IPS-NIHi7 (cell line): ENCODE data around the gene PPP2R2C.

Experiments used
- DNase-seq: peaks from one replicate; pipeline ENCODE4 v3.0.0; 2012; ENCODE audit warnings: mixed read lengths; ENCODE audit errors: extremely low spot score

PPP2R2C gene

DNA sequence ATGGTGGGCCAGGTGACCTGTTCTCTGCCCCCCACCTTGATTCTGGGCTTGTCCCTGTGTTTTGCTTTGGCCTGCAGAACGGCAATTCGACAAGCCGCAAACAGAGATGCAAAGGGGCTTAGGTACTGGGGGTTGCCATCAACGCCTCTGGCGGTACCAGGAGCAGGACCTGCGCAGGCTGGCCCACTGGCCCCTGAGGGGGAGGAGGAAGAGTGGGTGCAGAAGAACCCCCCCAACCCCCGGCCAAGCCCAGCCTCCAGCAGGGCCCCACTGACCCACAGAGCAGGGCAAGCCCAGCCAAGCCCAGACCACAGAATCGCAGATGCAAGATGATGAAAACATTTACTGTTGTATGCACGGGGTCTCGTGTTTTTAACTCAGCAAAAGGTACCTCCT, 89.4 kb downstream of the PPP2R2C start:
- no peak for DNase-seq

DNA sequence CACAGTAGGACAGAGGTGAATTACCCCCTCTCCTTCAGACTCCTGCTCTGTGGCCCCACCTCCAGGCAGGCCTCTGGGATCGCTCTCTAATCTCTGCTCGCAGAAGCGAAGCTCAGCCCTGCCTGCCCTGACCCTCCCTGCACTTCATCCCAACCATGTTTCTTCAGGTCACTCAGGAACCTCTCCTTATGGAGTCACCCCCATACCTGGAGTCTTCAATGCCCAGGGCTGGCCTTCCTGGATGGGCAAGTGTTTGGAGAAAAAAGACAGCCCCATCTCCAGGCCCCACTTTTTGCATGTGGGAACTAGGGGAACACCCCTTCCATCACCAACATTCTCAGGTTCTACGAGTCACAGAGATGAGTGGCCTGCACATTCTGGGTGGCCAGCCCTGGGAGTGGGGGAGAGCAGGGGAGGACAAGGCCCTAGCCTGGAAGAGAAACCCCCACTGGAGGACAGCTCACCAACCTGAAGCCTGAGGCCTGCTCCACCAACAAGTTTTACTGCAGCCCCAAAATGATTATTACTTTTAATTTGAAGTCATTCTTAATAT, 90.8 kb downstream of the PPP2R2C start:
- DNase-seq: no peak

DNA sequence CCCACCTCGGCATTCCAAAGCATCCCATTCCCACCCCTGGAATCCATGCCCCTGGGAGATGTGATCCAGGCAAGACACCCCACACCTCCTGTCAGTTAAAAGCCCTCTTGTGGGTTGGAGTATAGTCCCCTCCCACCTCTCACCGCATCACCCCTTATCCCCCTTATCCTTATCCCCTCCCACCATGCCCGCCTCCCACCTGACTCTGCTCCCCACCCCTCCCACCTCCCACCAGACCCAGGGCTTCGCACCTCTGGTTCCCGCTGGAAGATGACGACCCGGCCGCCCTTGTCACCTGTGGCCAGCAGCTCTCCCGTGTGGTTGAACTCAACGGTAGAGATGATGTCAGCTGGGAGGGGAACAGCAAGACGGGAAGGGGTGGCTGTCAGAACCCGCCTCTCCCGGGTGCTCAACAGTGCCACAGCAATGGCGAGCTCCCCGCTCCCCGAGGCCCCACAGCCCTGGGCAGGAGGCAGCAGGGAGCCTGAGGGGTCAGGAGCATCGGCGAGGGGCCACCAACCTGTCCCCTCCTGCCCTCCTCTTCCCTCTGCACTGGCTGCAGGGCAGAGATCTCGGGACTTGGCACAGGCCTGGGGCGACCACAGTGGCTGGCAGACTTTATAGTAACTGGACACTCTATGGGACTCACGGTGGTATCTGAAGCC, 91.5 kb downstream of the PPP2R2C start:
- no peak for DNase-seq

DNA sequence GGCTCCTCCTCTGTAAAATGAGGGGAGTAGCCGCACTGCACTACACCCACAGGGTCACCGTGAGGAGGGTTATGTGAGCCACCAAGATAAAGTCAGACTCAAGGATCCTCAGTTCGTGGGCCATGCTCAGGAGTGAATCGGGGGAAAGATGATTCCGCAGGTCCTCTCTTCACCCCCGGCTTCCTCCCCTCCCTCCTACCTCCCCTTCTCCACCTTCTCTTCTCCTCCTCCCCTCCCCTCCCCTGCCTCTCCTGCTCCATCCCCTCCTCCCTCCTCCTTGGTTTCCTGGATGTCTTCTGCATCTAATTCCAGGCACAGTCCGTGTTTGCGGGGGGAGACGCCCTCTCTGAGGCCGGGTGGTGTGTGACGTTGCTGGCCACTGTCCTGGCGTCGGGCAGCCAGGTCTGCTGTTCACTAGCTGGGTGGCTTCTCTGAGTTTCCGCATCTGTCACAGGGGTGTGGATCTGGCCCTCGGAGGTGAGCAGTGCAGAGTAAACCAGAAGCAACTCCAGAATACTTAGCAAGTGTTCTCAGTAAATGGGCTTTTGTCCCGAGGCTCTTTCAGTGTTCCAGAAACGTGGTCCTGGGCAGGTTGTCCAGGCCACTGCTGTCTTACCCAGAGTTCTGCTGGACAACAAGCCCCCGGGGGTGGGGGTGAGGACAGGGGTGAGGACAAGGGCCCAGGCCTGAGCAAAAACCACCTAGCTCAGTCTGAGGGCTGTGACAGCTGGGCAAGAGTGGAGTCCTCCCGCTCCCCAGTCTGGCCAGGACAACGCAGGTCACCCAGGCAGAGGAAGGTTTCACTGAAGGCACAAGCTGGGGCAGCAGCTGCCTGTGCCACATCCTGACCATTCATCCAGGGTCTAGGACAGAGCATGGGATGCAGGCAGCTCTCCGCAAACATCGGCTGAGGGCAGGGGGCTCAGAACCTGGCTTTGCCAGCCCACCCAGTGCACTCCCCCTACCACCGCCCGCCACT, 92.4 kb downstream of the PPP2R2C start:
- DNase-seq: no peak

DNA sequence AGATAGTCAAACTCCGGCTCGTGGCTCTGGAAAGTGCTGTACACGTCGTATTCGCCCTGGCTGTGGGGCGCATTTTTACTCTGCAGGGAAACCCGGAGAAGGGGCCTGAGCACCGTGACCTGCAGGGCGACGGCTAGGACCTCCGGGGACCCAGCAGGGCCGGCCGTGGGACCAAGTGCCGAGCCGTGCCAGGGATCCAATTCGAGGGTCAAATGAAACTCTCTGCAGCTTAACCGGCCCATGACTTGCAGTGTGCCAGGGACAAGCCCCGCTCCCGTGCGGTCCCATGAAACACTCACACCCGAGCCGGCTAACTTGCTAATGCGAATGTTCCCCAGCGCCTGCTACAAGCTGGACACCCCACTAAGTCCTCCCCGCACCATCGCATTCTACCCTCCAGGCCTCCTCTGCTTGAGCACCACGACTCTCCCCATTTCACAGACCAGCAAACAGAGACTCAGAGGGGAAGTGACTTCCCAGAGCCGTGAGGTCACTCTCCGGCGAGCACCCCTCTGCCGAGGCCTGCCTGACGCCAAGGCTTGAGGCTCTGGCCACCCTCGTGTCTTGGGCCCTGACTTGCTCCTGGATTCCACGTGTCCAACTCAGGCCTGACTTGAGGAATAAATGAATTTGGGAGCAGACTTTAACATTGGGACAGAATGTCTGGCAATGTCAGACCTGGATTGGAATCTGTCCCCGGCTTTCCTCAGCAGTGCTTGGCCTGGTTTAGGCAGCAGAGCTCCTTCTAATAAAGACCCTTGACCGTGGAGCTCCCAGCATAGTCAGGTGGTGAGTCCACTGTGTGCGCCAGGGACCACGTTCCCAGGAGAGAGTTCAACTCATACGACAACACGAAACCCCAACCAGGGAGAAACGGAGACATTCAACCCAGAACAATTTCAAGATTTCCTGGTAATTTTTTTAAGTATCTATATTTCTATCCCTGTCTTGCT, 93.6 kb downstream of the PPP2R2C start:
- DNase-seq: no peak

DNA sequence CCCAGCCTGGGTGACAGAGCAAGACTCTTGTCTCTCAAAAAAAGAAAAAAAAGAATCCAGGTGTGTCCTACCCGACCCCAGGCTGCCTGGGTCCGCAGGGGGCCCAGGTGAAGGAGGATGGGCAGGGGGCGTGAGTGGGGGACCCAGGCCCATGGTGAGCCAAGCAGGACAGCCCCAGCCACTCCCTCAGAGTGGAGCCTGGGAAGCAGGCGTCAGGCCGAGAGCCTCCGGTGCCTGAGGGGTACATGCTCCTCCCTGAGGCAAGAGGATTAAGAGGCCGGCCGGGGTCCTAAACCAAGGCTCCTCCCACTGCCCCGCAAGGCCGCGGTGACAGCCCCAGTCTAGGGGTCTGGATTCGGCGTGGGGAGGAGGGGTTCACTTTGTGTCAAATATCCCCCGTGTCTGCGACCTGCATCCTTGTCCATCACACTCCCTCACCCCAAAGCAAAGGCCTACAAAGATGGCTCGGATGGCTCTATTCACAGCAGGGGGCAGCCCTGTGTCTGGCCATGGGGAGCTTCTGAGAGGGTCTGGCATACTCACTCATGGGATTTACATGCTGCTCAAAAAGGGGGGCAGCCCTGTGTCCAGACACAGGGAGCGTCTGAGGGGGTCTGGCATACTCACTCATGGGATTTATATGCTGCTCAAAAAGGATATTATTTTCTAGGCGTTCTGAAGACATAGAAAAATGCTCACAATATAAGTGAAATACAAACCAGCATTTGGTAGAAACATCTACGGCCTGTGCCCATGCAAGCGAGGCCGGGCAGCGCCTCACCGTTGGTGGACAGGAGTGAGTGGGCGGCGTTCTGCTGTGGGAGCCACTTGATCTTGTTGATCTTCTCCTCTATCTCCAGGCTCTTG, 94.6 kb downstream of the PPP2R2C start:
- no peak for DNase-seq

DNA sequence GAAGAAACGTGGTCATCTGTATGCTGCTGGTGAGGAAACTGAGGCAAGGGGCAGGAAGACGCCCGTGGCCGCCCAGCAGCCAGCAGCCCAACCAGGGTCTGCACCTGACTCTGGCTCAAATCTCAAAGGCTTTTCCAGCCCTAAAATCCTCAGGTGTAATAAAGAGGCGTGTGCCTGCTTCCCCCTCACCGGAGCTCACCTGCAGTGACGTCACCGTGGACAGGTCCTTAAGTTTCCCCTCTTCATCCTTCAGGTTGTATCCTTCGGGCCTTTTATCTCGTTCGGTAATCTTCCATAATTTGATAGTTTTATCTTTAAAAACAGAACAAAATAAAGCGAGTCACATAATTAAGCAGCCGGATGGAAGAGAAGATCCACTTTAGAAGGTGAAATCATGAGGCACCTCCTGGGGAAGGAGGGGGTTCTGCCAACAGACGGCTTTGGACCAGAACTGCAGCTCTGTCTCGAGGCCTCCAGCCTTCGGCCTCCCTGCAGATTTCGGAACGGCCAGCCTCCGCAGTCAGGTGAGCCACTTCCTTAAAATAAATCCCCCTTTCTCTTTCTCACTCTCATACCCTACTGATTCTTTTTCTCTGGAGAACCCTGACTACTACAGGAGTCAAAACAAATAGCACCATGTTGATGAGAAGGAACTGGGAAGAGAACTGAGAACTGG, 96.7 kb downstream of the PPP2R2C start:
- DNase-seq: no peak

DNA sequence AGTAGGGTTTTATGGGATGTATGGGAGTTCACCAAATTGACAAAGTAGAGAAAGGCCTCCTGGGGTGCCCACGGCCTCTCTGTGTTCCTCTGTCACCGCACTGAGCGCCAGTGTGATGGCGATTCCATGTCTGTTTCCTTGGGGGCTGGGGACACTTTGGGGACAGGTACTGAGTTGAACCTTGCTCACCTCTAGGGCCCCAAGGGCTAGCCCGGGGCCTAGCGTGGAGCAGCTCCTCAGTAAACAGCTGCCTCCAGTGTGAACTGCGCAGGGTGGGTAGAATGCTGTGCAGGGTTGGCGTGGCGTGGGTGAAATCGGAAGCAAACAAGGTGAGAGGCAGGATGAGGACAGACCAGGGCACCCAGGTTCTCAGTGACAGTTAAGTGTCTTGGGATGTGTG, 97.8 kb downstream of the PPP2R2C start:
- DNase-seq: no peak

DNA sequence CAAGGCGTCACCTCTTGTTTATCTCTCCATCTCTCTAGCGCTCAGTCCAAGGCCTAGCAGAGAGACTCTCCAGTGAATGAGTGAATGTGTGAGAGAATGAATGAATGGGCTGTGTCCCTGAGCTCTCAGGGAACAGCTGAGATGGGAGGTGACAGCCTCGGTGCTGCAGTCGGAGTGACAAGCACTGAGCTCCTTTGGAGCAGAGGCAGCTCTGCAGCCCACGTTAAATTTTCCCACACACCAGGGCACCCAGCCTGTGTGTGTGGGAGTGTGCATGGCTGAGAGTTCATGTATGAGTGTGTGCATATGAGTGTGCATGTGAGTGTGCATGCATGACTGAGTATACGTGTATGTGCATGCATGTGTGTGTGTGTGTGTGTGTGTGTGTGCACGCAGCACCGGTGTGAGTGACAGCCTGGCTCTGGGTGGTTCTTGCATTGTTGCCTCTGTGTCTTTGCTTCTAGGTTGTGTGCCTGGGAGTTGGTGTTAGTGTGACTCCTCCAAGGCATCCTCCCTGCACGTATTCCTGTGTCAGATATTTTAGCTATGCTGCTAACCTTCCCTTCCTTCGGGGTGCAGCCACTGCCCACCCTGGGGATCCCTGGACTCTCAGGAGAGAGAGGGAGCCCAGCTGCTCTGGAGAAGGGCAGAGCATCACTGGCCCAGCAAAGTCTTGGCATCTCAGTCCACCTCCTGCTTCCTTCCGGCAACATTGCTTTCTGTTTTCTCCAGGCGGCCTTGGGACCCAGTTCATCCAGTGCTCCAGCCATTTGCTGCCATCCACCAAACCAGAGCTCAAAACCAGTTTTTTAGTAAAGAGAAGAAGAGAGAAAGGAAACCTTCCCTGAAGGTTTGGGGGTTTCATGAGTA, 98.6 kb downstream of the PPP2R2C start:
- no peak for DNase-seq

DNA sequence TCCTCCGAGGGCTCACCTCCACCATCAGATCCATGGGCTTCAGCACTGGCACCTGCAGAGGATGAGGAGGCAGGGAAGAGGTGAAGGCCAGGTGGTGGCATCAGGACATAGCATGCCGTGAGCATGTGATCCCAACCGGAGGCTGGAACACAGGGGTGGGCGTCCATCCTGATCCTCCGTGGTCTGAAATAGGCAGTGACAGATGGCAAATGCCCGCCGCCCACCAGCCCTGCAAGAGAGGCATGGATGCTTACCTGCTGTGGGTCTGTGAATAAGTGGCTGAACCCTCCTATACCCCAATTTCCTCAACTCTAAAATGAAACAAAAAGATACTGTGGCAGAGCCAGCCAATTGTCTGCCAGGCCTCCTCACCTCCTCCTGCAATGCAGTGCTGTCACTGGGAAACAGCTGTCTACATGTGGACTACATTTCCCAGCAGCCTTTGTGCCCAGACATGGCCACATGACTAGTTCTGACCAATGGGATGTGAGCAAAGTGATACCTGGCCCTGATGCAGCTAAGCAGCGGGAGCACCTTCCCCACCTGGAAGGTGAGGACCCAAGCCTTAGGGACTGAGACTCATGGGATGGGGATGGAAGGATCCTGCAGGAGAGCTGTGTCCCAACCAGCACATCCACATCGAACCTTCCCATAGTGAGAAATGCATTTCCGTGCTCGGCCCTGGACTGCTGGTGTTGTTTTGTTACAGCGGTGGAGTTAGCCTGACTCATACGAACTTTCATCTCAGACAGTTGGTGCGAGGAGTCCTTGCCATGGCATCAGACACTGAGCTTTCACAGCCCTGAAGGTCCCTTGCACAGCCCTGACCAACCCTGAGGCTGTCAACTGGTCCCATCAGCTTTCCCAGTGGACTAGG, 99.5 kb downstream of the PPP2R2C start:
- peak; percentile 93 for DNase-seq

DNA sequence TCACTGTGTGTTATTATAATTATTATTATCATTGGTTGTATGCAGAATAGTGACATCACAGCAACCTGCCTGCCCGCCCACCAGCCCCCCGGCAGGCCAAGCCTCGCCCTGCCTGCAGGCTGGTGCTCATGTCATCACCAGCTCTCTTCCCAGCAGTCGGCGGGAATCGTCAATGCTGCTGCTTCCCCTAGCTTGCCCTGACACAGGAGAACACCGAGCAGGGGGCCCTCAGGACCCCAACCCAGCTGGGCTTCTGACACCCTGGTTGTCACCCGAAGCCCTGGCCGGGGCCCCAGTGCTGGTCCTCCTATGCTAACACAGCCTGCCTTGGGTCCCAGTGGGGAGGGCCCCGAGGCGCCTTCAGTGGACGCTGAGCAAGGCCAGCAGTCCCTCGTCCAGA, 100.6 kb downstream of the PPP2R2C start:
- DNase-seq: no peak

DNA sequence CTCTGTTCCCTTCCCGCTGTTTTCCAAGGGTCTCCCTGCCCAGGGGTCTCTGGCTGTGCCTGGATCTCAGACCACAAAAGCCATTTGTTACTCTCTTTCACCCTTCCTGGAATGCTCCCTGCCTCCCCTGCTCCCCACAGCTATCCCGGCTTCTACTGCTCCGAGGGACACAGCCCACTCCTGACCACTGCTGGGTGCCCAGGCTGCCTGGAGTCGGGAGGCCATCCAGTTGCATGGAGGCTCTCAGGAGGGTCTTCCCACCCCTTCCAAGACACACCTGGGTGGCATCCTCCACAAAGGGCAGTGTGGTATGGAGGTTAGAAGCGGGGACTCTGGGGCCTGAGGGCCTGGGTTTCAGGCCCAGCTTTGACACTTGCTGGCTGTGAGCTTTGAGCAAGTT, 101.1 kb downstream of the PPP2R2C start:
- DNase-seq: no peak

DNA sequence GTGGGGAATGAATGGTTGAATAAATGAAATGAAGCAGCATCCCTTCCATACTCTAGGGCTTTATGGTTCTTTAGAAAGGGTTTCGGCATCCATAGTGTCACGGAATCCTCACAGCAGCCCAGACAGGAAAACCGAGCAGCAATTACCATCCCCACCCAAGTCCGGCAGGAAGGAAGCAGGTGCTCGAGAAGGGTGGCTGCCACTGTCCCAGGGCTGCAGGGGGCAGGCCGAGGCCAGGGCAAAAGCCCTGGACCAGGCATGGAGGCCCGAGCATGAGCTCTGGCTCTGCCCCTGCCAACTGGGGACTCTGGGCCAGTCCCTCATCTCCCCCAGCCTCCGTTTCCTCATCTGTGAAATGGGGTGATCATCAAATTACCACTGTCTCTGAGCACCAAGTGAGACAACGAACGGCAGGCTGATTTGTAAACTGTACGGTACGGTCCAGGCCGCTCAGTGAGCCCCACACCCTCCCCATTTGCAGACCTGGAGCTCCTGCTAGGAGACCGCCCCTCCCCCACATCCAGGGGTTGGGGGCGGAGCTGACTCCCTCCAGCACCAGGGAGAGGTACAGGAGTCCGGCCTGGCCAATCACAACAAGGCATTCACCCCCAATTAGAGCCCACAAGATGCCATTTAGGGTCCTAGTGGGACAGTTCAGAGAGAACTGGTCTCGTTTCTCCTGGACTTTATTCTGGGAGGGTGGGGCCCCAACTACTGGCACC, 102.3 kb downstream of the PPP2R2C start:
- DNase-seq: peak; percentile 75

DNA sequence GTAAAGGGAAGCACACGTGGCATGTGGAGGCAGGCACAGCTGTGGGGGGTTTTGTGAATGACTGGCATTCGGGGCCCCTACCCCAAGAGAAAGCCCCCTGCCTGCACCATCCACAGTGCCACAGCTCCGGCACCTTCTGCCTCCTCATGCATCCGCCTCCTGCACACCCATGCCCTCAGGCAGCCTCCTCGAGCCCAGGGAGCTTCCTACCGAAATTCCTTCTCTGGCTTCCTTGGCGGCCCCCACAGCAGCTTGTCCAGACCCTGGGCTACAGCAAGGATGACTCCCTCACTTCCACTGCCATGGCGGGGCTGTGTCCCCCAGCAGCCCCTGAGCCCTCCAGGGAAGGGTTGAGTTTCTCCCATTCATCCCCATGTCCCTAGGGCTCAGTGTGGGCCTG, 102.9 kb downstream of the PPP2R2C start:
- no peak for DNase-seq

DNA sequence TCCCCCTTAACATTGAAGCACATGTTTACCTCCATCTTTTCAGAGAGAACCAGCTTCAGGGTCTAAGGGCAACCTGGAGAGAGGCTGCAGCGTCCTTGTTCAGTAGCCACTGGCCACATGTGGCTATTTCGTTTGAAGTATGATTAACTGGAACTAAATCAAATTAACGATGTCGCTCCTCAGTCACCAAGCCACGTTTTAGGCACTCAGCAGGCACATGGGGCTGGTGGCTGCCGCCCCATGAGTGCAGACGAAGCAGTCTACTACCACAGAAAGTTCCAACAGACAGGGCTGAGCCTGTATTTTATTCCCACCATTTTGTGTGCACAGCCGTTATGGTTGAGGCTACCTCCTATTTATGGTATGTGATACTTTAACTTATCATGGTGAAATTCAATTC, 103.4 kb downstream of the PPP2R2C start:
- DNase-seq: no peak

DNA sequence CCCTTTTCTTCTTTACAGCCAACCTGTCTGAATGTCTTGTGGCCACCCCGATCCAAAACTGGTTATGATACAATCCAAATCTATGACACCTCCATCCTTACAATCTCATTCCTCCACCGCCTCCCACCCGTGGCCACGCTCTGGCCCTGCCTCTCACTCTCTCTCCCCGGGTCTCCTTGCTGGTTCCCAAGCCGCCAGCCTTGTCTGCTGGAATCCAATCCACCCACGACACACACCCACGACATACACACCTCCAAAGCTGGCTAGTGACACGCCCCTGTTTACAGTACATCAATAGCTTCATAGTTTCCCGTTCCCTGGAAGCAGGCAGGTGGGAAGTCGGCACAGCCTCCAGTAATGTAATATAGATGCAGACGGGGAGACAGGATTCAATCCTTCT, 103.8 kb downstream of the PPP2R2C start:
- DNase-seq: no peak

DNA sequence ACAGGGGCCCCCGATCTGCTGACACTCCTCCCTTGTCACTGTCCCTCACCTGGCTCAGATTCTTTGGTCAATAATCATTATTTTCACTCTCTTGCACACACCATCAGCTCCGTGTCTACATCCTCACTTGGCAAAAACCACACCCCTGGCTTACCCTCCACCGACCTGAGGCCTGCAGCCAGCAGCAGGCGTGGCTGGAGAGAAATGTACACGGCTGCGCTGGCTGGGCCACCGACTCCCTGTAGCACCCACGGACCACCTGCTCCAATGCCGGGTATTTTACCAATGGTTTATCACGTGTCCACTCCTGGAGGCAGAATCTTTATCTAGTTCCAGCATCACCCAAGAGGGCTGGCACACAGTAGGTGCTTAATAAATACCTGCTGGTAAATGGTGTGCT, 104.3 kb downstream of the PPP2R2C start:
- DNase-seq: no peak
